Measurements from ENCODE around the gene PPP1R9B.

Gene PPP1R9B

DNA sequence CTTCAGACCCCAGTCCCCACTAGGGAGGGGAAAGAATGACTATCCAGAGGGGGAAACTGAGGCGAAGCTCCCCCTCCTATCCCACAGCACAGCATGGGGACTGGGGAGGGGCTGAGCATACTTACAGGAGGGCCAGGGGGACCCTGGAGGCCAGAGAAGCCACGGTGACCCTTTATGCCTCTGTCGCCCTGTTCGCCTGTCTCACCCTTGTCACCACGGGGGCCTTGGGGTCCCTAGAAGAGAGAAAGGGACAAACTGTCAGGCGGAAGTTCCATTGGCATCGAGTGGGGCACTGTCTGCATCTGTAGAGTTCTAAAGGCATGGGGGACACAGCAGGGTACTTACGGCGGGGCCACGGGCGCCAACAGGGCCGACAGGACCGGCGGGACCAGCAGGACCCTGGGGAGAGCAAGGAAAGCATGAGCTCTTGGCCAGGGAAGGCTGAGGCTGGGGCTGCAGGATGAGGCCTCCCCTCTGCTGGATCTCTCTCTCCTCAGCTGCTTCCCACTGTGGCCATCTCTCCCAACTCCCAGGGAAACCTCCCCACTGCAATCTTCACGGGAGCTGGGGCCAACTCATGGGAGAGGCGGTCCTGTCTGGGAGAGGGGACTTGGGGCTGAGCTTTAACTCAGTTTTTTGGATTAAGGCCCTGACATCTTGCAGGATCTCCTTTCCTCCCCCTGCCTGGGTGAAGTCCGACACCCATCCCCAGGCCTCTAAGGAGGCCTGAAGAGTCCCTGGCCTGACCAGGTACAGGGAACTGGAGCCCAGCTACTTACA is 37.5 kb upstream of the PPP1R9B start:
- no peak for DNase-seq

DNA sequence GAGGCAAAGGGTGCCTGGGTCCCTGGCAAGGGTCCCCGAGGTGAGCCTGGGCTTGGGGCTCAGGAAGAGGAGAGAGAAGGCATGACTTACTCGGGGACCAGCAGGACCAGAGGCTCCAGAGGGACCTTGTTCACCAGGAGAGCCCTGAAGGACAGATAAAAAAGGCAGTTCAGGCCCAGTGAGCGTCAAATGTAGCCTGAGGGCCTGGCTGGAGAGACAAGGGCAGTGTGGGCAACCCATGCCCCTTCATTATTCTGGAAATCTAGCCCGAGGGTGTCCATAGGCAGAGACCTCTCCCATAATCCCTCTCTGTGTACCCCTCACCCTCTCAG is 36.9 kb upstream of the PPP1R9B start:
- DNase-seq, result no peak

DNA sequence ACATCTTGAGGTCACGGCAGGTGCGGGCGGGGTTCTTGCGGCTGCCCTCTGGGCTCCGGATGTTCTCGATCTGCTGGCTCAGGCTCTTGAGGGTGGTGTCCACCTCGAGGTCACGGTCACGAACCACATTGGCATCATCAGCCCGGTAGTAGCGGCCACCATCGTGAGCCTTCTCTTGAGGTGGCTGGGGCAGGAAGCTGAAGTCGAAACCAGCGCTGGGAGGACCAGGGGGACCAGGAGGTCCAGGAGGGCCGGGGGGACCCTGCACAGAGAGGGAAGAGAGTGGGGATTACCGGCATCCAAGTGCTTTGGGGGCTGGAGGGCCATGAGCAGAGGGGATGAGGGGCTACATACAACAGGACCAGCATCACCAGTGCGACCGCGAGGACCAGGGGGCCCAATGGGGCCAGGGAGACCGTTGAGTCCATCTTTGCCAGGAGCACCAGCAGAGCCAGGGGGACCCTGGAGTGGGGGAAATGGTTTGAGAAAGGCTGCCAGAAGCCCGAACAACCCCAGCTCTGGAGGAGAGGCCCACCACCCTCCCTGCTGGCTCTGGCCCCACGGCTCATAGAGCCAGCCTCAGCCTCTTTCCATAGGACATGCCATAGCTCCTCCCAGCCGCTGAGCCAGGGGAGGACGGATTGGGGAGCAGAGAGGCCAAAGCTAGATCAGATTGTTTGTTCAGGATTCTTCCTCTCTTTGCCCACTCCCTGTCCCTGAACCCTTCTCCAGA is 36.4 kb upstream of the PPP1R9B start:
- DNase-seq, result no peak

DNA sequence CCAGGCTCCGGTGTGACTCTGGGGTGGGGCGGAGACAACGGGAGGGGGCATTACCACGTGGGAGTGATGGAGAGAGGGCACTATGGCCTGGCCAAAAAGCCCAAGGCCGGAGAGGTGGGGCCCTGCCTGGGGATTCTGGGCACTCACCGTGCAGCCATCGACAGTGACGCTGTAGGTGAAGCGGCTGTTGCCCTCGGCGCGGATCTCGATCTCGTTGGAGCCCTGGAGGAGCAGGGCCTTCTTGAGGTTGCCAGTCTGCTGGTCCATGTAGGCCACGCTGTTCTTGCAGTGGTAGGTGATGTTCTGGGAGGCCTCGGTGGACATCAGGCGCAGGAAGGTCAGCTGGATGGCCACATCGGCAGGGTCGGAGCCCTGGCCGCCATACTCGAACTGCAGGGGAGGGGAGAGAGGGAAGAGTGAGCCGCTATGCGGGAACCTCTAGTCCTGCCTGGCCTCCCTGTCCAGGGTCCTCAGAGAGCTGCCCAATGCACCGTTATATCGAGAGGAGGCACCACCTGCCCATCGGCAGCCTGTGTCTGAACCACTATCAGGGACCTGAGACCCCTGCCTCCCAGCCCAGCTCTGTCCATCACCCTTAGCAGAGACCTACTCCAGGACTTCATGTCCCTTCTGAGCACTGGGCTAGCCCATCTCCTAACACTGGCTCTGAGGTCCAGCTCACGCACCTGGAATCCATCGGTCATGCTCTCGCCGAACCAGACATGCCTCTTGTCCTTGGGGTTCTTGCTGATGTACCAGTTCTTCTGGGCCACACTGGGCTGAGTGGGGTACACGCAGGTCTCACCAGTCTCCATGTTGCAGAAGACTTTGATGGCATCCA is 35.4 kb upstream of the PPP1R9B start:
- no peak for DNase-seq

DNA sequence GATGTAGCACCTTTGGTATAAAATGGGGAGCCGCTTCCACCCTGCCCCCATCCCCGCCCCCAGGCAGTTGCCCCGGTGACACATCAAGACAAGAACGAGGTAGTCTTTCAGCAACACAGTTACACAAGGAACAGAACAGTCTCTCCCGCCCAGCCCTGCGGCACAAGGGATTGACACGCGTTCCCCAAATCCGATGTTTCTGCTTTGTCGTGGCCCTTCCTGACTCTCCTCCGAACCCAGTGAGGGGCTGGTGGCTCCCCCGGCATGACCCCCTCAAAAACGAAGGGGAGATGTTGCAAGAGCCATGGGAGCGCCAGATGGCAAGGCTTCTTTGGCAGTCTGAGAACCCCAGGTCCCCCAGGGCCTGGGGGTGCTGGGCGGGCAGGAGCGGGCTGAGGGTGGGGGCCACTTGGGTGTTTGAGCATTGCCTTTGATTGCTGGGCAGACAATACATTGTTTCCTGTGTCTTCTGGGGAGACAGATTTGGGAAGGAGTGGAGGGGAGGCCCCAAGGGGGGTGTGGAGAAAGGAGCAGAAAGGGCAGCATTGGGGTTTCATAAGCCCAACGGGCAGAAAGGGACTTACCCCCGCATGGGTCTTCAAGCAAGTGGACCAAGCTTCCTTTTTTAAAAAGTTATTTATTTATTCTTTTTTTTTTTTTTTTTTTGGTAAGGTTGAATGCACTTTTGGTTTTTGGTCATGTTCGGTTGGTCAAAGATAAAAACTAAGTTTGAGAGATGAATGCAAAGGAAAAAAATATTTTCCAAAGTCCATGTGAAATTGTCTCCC is 34.3 kb upstream of the PPP1R9B start:
- no peak for DNase-seq

DNA sequence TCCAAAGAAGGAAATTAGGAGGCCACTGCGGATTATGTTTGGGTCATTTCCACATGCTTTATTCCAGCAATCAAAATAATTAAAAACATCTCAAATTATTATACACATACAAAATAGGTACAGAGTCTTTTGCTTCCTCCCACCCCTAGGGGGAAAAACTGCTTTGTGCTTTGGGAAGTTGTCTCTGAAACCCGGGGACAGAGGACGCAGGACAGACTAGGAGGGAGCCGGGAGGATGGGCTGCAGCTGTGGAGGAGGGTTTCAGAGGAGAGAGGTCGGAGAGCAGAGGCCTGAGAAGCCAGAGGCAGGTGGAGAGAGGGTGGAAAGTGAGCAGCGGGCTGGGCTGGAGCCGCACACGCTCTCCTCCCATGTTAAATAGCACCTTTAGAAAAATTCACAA is 33.6 kb upstream of the PPP1R9B start:
- DNase-seq, result no peak

DNA sequence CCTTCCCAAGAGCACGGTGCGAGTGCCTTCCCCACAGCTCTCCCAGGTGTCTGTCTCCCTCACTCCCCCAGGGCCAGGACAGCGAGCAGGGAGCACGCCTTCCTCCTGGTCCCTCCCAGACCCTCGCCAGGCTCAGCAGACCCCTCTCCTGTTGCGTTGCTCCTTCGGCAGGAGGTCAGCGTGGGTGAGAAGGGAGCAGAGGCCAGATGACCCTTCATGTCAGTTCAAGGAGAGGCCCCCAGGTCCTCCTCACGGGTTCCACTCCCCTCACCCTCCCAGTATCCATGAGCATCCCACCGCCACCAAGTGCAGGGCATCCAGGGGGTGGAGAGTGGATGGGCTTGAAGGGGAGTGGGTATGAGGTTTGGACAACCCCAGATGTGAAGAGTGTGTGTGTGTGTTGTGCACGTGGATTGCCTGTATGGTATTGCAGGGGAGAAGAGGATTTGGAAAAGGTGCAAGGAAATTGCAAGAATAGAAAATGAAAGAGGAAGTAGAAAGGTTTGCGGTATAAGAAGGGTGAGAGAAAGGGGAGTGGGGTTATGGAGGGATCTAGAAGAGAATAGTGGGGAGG is 33.0 kb upstream of the PPP1R9B start:
- no peak for DNase-seq

DNA sequence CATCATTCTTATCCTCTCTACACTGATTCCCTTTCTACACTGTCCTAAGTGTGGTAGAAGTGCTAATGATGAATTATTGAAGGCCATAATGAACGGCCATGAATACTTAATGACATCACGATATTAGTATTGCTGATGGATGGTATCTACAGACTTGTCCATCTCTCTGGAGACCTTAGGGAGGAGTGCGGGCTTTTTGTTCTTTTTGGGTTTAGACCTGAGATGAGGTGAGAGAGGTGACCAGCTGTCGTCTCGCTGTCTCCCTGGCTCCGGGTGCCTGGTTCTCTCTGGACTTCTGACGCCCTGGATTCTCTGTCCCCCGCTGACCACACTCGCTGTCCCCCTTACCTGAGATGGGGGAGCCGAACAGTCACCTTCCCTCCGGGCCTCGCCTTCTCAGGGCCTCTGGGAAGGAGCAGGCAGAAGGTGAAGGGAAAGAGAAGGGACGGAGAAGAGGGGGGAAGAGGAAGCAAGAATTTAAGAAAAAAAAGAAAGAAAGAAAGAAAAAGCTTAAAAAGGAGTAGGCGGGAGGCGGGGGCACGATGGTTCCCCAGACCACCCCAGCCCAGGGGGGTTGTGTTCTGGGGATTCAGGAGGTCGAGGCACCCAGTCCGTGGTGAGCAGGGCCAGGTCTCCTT is 32.4 kb upstream of the PPP1R9B start:
- DNase-seq, result no peak

DNA sequence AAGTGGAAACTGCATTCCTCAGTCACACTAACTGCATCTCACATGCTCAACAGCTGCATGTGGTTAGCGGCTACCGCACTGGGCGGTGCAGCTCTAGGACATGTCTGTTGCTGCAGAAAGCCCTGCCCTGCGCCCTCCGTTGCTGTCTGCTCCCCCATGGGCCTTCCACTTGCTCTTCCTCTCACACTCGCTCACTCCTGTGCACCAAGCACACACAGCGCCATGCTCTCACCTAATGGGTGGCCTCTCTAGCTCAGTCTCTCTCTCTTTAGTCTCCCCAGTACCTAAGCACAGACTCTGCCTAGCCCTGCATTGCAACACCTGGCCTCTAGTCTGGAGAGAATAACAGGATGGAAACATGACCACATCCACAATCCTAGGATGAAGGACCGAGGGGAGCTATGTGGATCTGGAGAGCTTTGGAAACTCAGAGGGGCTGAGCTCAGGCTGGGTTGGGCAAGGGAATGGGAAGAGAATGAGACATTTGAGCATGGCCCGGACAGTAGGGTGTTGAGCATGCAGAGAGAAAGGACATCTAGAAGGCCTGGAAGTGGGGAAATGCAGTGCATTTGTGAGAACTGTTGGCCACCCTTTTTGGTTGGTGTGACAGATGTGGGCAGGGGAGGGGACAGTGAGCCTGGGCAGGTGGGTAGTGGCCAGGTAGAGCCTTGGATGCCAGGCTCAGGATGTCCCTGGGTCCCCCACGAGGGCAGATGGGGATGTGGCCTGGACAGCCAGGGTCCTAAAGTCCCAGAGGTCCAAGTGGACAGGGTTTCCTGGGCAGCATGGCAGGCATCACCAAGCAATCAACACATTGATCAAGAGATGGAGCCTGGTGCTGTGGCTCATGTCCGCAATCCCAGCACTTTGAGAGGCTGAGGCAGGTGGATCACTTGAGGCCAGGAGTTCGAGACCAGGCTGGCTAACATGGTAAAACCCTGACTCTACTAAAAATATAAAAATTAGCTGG is 31.4 kb upstream of the PPP1R9B start:
- no peak for DNase-seq

DNA sequence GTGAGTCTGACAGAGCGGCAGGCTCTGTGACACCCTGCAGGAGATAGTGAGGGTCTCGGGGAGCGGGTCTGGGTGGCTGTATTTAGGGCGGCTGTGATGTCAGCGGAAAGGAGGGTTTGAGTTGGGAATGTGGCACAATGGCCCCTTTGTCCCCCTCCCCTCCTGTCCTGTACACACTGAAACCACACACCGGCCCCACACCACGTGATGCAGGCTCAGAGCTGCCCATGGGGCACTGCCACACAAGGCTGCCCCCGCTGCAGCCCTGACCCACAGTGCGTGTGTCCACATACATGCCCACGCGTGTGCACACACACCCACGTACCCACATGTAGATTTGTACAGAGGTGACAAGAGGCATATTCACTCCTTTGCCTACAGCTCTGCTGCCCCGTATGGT is 30.7 kb upstream of the PPP1R9B start:
- DNase-seq, result no peak

DNA sequence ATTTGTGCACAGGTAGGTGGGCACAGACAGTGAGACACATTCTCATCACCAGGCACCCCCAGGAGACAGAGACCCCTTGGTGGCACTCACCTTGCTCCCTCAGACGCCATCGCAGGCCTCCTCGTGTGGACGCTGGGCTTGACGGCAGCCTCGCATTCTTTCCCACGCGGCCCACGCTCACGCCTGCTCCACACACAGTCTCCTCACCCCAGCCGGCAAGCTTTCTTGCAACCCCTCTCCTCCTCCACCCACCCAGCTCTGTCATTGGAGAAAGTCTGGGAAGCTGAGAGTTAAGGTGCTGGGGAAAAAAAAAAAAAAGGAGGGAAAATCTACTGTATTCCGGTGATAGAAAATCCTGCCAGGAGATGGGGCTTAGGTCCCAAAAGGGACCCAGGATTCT is 30.1 kb upstream of the PPP1R9B start:
- DNase-seq, result no peak

DNA sequence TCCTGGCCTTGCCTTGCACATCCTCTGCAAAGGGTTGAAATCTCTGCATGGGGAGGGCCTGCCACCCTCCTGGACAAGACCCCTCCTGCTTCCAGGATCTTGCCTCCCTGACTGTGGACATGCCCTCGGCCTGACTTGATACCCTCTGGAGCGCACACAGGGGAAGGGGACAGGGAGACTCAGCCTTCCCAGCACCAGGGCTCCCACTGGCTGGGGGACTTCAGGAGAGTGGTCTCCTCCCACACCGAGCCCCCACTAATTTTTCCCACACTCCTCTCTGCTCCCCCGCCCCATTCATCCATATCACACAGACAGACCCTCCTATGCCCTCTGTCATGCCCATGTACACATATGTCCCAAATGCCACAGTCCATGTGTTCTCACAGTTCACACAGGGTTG is 29.6 kb upstream of the PPP1R9B start:
- DNase-seq, result no peak

DNA sequence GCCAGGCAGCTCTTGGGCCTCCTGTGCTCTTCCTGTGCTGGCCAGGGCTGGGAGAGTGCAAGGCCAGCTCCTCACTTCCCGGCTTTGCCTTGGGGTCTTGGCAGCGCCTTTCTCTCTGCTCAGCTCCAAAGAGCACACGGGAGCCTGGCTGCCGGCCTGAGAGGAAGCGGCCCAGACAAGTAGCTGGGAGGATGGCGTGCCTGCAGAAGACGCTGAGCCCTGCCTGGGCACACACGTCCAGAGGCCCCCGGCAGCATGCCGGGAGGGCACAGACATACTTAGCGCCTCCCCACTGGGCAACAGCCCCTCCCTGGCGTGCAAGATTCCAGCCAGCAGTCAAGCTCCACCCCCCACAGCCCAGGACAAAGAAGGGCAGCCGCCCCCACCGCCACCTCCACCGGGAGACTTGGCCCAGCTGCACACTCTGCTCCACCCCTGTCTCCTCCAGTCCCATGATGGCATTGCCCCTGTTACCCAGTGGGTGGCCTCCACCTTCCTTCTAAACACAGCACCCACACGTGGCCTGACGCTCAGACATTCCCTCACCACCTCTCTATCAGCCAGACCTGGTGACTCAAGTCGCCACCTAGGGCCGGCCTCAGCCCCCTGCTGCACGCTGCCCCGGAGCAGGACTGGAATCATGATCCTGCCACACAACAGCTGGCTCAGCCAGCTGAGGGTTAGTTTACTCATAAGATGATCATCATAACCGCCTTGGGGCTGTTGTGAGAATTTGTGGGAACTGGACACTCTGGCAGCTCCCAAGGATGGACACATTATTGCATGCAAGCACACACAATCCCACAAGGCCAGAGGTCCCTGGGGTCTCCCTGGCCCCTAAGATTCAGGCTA is 27.7 kb upstream of the PPP1R9B start:
- peak; percentile 83 for DNase-seq

DNA sequence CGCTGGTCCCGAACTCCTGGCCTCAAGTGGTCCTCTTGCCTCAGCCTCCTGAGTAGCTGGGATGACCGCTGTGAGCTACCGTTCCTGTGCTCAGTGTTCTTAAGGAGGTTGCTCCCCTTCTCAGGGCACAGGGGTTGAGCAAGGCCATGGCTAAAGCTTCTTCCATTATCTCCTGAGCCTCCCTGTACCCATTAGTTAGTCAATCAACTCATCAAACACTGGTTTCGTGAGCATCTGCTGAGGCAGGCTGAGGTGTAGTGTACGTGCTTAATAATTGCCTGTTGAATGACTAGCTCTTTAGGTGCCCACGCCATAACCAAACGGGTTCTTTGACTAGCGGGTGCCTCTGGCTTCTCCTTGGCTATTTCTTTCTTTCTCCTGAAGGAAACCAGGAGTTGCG is 27.0 kb upstream of the PPP1R9B start:
- DNase-seq, result no peak

DNA sequence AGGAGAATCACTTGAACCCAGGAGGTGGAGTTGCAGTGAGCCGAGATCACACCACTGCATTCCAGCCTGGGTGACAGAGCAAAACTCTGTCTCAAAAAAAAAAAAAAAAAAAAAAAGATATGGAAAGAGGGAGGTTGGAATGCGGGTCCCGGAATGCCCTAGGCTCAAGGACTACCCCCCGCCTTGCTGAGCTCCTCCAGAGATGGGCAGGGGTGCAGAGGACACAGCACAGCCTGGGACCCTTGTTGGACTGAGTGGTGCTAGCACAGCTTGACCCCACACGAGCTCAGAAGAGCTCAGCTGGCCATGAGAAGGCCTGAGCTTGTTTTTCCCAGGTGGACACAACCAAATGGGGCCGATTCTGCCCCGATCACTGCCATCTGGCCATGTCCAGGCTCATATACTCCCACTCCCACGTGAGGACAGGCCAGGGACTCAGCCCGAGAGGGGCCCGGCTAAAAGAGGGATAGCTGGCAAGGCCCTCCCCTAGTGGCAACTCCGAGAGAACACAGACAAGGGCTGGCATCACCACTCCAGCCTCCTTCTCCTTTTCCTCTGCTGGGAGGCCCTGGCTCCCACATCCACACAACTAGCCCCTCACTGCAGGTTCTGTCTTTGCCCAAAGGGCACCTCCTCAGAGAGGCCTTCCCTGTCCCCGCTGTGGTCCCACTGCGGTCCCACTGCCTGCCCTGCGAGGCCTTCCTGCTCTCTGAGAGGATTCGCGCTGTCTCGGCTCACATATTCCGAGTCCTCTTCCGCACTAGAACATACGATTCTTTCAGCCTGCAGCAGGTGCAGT is 26.3 kb upstream of the PPP1R9B start:
- DNase-seq, result no peak

DNA sequence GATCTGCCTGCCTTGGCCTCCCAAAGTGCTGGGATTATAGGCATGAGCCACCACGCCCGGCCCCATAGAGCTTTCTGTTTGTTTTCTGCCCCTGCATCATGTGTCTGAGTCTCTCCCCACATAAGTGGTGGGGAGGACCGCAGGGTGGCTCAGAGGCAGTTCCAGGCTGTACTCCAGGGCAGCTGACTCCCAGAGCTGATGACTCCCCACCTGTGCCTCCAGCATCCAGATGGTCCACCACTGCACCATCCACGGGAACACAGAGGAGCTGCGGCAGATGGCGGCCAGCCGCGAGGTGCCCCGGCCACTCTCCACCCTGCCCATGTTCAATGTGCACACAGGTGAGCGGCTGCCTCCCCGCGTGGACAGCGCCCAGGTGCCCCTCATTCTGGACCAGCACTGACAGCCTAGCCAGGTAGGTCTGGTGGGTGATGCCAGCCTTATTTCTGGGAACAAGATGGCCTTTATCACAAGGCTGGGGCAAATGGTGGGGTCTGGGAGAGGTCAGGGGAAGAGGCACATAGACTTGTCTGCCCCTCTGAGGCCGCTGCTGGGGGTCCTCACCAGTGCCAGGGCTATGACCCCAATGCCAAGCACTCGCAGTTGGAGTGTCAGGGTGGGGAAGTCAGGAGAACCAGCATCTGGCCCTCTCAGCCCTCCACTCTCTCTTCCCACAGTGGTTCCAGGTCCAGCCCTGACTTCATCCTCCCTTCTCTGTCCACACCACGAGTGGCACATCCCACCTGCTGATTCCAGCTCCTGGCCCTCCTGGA is 24.7 kb upstream of the PPP1R9B start:
- DNase-seq, result peak; percentile 22

DNA sequence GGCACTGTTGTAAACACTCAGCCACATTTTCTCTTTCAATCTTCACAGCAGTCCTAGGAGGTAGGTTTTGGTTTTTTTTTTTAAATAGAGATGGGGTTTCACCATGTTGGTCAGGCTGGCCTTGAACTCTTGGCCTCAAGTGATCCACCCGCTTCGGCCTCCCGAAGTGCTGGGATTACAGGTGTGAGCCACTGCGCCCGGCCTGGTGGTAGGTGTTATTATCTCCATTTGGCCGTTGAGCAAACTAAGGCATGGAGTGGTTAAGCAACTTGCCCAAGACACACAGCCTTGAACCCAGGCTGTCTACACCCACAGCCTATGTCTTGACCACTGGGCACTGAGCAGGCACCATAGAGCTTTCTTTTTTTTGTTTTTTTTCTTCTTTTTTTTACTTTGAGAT is 24.0 kb upstream of the PPP1R9B start:
- no peak for DNase-seq

DNA sequence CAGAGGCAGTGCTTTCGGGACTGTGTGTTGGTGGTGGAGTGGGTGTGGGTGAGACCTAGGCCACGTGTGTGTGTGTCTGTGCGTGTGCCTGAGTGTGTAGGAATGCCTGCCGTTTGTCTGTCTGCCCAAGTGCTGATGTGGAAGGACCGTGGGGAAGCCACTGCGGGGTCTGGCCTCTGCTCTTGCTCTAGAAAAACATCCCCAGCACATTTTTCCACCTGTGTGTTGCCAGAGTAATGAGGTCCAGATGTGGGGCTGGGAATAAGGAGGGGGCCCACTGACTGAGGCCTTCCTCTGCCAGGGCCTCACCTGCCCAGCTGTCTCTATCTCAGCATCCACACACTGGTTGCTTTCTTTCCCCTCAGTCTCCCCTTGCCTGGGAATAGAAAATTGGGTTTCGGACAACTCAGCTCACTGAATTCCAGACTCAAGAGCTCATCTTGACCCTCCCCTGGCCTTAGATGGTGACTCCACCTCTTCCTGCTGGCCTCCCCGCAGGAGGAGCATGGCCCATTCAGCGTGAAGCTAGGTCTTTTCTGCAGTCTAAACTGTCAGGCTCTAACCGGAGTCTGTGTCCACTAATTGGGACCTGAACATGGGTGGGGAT is 23.0 kb upstream of the PPP1R9B start:
- DNase-seq, result no peak
